HEK293 (cell line): ENCODE measurements around the gene UPK3A.
A peak's percentile ranks its signal among the peaks of the same experiment; 100 is the strongest.

Source experiments
- CTCF ChIA-PET: fragments of 350-600 bp; formaldehyde crosslinking; extraction: SDS; loops from one replicate; lab custom pipeline; 2021; ENCODE audit warnings: antibody characterized with exemption; lab: Yijun Ruan, JAX
- POLR2A ChIA-PET: fragments of 300-600 bp; formaldehyde crosslinking; extraction: SDS; loops from one replicate; lab custom pipeline; 2020; ENCODE audit warnings: antibody characterized with exemption, inconsistent platforms; lab: Yijun Ruan, JAX
- H3K27ac ChIP-seq: fragments of 200-500 bp; sonication (Bioruptor generic); 2 replicates; pipeline ENCODE4 v1.5.1; 2014; ENCODE audit warnings: low read depth, low read length, control low read depth, inconsistent platforms; ENCODE audit errors: extremely low read depth
- H3K36me3 ChIP-seq, 2 experiments: fragments of 200-500 bp in 1 of 2; sonication (Bioruptor generic) in 1 of 2; 1 replicate in 1 of 2; 2 replicates in 1 of 2; pipeline ENCODE4 v1.5.1; 2014 to 2017; ENCODE audit warnings: inconsistent platforms in 2 of 2, low read length in 2 of 2; ENCODE audit not compliant: control insufficient read depth in 2 of 2, insufficient read depth in 1 of 2
- H3K4me1 ChIP-seq: fragments of 200-500 bp; sonication (Bioruptor generic); 2 replicates; pipeline ENCODE4 v1.5.1; 2014; ENCODE audit warnings: mild to moderate bottlenecking, low read length, inconsistent platforms; ENCODE audit not compliant: control insufficient read depth, insufficient read depth
- H3K4me3 ChIP-seq: 2 replicates; pipeline ENCODE4 v1.5.1; 2011; ENCODE audit warnings: low read depth, mild to moderate bottlenecking, control low read depth, low read length, moderate library complexity
- H3K9me3 ChIP-seq: fragments of 200-500 bp; sonication (Bioruptor generic); 2 replicates; pipeline ENCODE4 v1.5.1; 2014; ENCODE audit warnings: low read depth, low read length, inconsistent platforms; ENCODE audit not compliant: control insufficient read depth, insufficient read depth
- IKZF3 ChIP-seq: fragments of 450-650 bp; IDR thresholded peaks from 2 replicates; pipeline ENCODE4 v1.5.0; 2018; ENCODE audit warnings: missing biosample characterization, mild to moderate bottlenecking, missing genetic modification characterization, moderate library complexity
- MEIS1 ChIP-seq: sonication (generic); formaldehyde crosslinking; IDR thresholded peaks from 2 replicates; pipeline ENCODE4 v1.8.1; 2022; ENCODE audit warnings: missing genetic modification reagents, mild to moderate bottlenecking, borderline replicate concordance
- OSR2 ChIP-seq: fragments of 450-650 bp; formaldehyde crosslinking; IDR thresholded peaks from 2 replicates; pipeline ENCODE4 v1.5.1; 2016; ENCODE audit warnings: missing biosample characterization, missing genetic modification characterization
- PRDM1 ChIP-seq: fragments of 450-650 bp; formaldehyde crosslinking; IDR thresholded peaks from 2 replicates; pipeline ENCODE4; 2016; ENCODE audit warnings: missing biosample characterization, missing genetic modification characterization
- SALL2 ChIP-seq: fragments of 450-650 bp; formaldehyde crosslinking; IDR thresholded peaks from 2 replicates; pipeline ENCODE4 v1.5.0; 2017; ENCODE audit warnings: missing biosample characterization, mild to moderate bottlenecking, missing genetic modification characterization, borderline replicate concordance
- SETDB1 ChIP-seq: IDR thresholded peaks from one replicate; pipeline ENCODE4 v1.6.1; 2017; ENCODE audit warnings: mild to moderate bottlenecking, low read length, moderate library complexity, mixed read lengths; ENCODE audit not compliant: insufficient read length
- SP2 ChIP-seq: fragments of 450-650 bp; formaldehyde crosslinking; IDR thresholded peaks from 2 replicates; pipeline ENCODE4 v1.5.1; 2016; ENCODE audit warnings: missing biosample characterization, missing genetic modification characterization
- SP7 ChIP-seq: fragments of 450-650 bp; formaldehyde crosslinking; IDR thresholded peaks from 2 replicates; pipeline ENCODE4 v1.5.1; 2016; ENCODE audit warnings: missing biosample characterization, missing genetic modification characterization
- WT1 ChIP-seq: fragments of 450-650 bp; formaldehyde crosslinking; IDR thresholded peaks from 2 replicates; pipeline ENCODE4 v1.5.1; 2016; ENCODE audit warnings: missing biosample characterization, missing genetic modification characterization
- YY1 ChIP-seq: fragments of 450-650 bp; formaldehyde crosslinking; IDR thresholded peaks from 2 replicates; pipeline ENCODE4 v1.5.1; 2018; ENCODE audit warnings: missing biosample characterization, missing genetic modification characterization
- ZBTB17 ChIP-seq: fragments of 450-650 bp; formaldehyde crosslinking; IDR thresholded peaks from 2 replicates; pipeline ENCODE4 v1.5.1; 2016; ENCODE audit warnings: missing biosample characterization, missing genetic modification characterization
- ZBTB21 ChIP-seq: fragments of 450-650 bp; formaldehyde crosslinking; IDR thresholded peaks from 2 replicates; pipeline ENCODE4 v1.5.1; 2017; ENCODE audit warnings: missing biosample characterization, missing genetic modification characterization
- ZBTB48 ChIP-seq: fragments of 450-650 bp; formaldehyde crosslinking; IDR thresholded peaks from 2 replicates; pipeline ENCODE4 v1.5.1; 2016; ENCODE audit warnings: missing biosample characterization, missing genetic modification characterization
- ZNF121 ChIP-seq: fragments of 450-650 bp; formaldehyde crosslinking; IDR thresholded peaks from 2 replicates; pipeline ENCODE4 v1.5.1; 2016; ENCODE audit warnings: missing biosample characterization, missing genetic modification characterization
- ZNF155 ChIP-seq: fragments of 450-650 bp; formaldehyde crosslinking; IDR thresholded peaks from 2 replicates; pipeline ENCODE4 v1.5.1; 2016; ENCODE audit warnings: missing biosample characterization, missing genetic modification characterization
- ZNF266 ChIP-seq: fragments of 450-650 bp; formaldehyde crosslinking; IDR thresholded peaks from 2 replicates; pipeline ENCODE4 v1.5.1; 2016; ENCODE audit warnings: missing biosample characterization, missing genetic modification characterization, low read depth
- ZNF324 ChIP-seq: fragments of 450-650 bp; formaldehyde crosslinking; IDR thresholded peaks from 2 replicates; pipeline ENCODE4 v1.5.1; 2016; ENCODE audit warnings: missing biosample characterization, missing genetic modification characterization
- ZNF366 ChIP-seq: fragments of 450-650 bp; formaldehyde crosslinking; conservative IDR thresholded peaks from 2 replicates; pipeline ENCODE4 v1.5.1; 2016; ENCODE audit warnings: missing biosample characterization, missing genetic modification characterization
- ZNF433 ChIP-seq: fragments of 450-650 bp; formaldehyde crosslinking; IDR thresholded peaks from 2 replicates; pipeline ENCODE4 v1.5.1; 2016; ENCODE audit warnings: missing biosample characterization, missing genetic modification characterization, low read depth
- ZNF521 ChIP-seq: fragments of 450-650 bp; formaldehyde crosslinking; IDR thresholded peaks from 2 replicates; pipeline ENCODE4 v1.5.1; 2017; ENCODE audit warnings: missing biosample characterization, mild to moderate bottlenecking, missing genetic modification characterization
- ZNF621 ChIP-seq: fragments of 450-650 bp; formaldehyde crosslinking; IDR thresholded peaks from 2 replicates; pipeline ENCODE4 v1.5.1; 2017; ENCODE audit warnings: missing biosample characterization, missing genetic modification characterization
- ZNF658 ChIP-seq: fragments of 450-650 bp; formaldehyde crosslinking; IDR thresholded peaks from 2 replicates; pipeline ENCODE4; 2016; ENCODE audit warnings: missing biosample characterization, missing genetic modification characterization
- ZNF777 ChIP-seq: fragments of 450-650 bp; formaldehyde crosslinking; IDR thresholded peaks from 2 replicates; pipeline ENCODE4 v1.5.1; 2017; ENCODE audit warnings: missing biosample characterization, missing genetic modification characterization, borderline replicate concordance
- TF ChIP-seq, protein P1 (sequence below): fragments of 450-650 bp; formaldehyde crosslinking; IDR thresholded peaks from 2 replicates; pipeline ENCODE4 v1.5.1; 2016; ENCODE audit warnings: missing biosample characterization, missing genetic modification characterization
- TF ChIP-seq, protein P2 (sequence below): fragments of 450-650 bp; formaldehyde crosslinking; IDR thresholded peaks from 2 replicates; pipeline ENCODE4 v1.5.1; 2017; ENCODE audit warnings: missing biosample characterization, missing genetic modification characterization
- TF ChIP-seq, protein P3 (sequence below): fragments of 450-650 bp; formaldehyde crosslinking; IDR thresholded peaks from 2 replicates; pipeline ENCODE4 v1.5.1; 2016; ENCODE audit warnings: missing biosample characterization, missing genetic modification characterization

Gene UPK3A

DNA sequence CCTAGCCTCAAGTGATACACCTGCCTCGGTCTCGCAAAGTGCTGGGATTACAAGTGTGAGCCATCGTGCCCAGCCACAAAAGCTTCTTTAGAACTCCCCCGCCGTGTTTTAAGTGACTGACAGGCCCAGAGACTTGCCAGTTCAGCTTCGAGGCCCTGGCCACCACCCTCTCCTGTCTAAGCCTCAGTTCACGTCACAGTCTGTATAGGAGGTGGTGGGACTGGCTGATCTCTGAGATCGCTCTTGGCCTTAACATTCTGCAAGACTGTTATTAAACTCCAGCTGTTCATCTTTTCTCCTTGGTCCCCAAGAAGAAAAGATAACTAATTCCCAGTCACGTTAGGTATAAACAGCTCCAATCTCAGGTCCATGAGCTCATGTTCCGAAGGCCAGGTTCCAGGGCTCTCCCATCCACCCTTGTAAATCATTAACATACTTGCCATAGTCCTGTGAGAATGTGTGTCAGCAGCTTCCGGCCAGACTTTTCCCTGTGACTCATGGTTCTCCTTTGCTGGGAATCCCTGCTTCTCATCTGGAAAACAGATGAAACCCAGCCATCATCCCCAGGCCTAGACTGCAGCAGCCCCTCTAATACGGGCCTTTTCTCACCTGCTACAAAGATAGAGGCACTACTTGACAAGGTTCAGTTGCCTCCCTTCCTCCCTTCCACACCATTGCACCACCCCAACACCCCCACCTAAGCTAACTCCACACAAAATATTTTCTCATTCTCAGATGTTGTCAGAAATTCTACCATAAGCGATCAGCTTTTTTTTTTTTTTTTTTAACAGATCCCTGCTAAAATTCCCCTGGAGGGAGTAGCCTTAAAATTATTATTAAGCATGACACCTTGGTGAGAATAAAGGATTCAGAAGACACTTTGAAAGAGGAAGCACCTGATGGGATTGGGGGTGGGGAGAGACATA is 38.4 kb upstream of the UPK3A start:
- Histone ChIP-seq H3K36me3 (no peaks in the 10 kb centered on the region), H3K27ac (peak overlapping the region; percentile 11; the same call in 1 of the 2 replicates), H3K9me3 (no peaks in the 10 kb centered on the region), H3K4me3 (no peak overlapping the region), H3K4me1 (no peaks in the 10 kb centered on the region)
- CTCF ChIA-PET = interaction anchor here (0.6 to 1.4 kb wide), 8 partner anchors 18 to 491 kb away, joined by 3 to 6 read pairs (median 3); no protein-coding TSS in a partner anchor
- POLR2A ChIA-PET = interaction anchor here (0.6 kb wide), 1 partner anchor 802 kb away, joined by 4 read pairs; no protein-coding TSS in a partner anchor
- peak; percentile 16; the same call in 1 of the 2 replicates for TF ChIP-seq SP2 (tag by site-specific recombination)
- TF ChIP-seq ZNF658 = no peak
- 0 out of 2 replicates have a peak, but pooled peaks have one; percentile 44 for TF ChIP-seq PRDM1 (tag by site-specific recombination)
- TF ChIP-seq SP7 (tag by site-specific recombination) = peak; percentile 21; the same call in 1 of the 2 replicates
- TF ChIP-seq ZNF366 (tag by site-specific recombination) = 0 out of 2 replicates have a peak, but pooled peaks have one; percentile 18
- TF ChIP-seq YY1 (tag by site-specific recombination) = no peak
- TF ChIP-seq ZBTB17 = peak; percentile 70
- no peak for TF ChIP-seq WT1

DNA sequence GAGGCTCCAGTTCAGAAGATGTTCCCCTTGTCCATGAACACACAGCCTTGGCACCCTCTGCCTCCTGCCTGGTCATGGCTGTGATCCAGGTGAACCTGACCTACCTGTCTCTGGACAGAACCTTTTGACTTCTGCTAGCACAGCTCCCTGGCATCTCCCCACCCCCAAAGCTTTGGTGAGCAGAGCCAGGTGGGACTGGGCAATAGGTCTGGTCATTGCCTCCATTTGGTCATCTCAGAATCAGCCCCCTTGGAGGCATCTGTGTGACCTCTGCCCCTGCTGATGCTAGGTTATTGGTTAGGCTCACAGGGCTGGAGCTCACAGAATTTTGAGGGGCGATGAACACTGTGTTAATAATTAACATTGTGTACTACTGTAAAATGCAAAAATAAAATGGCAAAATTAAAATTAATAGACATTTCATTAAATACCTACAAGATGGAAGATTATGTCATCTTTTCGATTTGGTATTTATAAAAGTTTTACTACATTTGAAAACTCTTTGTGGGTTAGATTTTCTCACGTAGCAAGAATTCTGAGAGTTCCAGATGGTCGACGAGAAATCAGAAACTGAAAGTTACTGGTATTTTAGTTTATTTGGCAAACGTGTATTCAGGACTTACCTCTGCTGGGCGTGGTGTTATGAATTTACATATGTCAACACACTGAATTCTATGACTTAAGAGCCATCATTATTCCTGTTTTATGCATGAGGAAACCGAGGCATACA is 35.8 kb upstream of the UPK3A start:
- CTCF ChIA-PET = interaction anchor here (0.7 kb wide), 1 partner anchor 9 kb away, joined by 4 read pairs; no protein-coding TSS in a partner anchor
- TF ChIP-seq OSR2 (no peak), MEIS1 (no peak), SALL2 (tag by site-specific recombination) (no peak), ZBTB21 (tag by site-specific recombination) (no peak), ZNF266 (no peak)
- TF ChIP-seq, protein P1, sequence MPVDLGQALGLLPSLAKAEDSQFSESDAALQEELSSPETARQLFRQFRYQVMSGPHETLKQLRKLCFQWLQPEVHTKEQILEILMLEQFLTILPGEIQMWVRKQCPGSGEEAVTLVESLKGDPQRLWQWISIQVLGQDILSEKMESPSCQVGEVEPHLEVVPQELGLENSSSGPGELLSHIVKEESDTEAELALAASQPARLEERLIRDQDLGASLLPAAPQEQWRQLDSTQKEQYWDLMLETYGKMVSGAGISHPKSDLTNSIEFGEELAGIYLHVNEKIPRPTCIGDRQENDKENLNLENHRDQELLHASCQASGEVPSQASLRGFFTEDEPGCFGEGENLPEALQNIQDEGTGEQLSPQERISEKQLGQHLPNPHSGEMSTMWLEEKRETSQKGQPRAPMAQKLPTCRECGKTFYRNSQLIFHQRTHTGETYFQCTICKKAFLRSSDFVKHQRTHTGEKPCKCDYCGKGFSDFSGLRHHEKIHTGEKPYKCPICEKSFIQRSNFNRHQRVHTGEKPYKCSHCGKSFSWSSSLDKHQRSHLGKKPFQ (tag by site-specific recombination) = no peak
- TF ChIP-seq, protein P2, sequence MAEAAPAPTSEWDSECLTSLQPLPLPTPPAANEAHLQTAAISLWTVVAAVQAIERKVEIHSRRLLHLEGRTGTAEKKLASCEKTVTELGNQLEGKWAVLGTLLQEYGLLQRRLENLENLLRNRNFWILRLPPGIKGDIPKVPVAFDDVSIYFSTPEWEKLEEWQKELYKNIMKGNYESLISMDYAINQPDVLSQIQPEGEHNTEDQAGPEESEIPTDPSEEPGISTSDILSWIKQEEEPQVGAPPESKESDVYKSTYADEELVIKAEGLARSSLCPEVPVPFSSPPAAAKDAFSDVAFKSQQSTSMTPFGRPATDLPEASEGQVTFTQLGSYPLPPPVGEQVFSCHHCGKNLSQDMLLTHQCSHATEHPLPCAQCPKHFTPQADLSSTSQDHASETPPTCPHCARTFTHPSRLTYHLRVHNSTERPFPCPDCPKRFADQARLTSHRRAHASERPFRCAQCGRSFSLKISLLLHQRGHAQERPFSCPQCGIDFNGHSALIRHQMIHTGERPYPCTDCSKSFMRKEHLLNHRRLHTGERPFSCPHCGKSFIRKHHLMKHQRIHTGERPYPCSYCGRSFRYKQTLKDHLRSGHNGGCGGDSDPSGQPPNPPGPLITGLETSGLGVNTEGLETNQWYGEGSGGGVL (tag by site-specific recombination) = no peak
- Histone ChIP-seq H3K36me3 (no peaks in the 10 kb centered on the region), H3K4me1 (no peaks in the 10 kb centered on the region), H3K27ac (no peak overlapping the region), H3K4me3 (no peak overlapping the region), H3K9me3 (no peaks in the 10 kb centered on the region)
- POLR2A ChIA-PET = no interaction called here

DNA sequence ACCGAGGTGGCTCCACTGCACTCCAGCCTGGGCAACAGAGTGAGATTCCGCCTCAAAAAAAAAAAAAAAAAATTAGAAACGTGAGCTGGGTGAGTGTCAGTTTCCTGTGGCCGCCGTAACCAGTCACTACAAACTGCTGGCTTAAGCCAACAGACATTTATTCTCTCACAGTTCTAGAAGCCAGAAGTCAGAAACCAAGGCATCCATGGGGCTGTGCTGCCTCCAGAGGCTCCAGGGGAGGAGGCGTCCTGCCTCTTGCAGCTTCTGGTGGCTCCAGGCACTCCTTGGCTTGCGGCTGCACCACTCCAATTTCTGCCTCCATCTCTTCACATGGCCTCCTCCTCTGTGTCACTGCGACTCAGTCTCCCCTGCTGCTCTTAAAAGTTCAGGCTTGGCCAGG is 32.9 kb upstream of the UPK3A start:
- POLR2A ChIA-PET = interaction anchor here (0.6 to 1.5 kb wide), 2 partner anchors 88 to 249 kb away, joined by 4 read pairs; partner anchors contain the start of gene NUP50
- no peaks in the 10 kb centered on the region for H3K4me1 ChIP-seq
- H3K9me3 ChIP-seq = no peaks in the 10 kb centered on the region
- H3K27ac ChIP-seq = no peak overlapping the region
- CTCF ChIA-PET = interaction anchor here (0.6 to 1.2 kb wide), 2 partner anchors 10 to 13 kb away, joined by 3 read pairs; no protein-coding TSS in a partner anchor
- no peak overlapping the region for H3K4me3 ChIP-seq
- H3K36me3 ChIP-seq = no peaks in the 10 kb centered on the region
- TF ChIP-seq SETDB1 (no peak), ZNF266 (no peak), ZNF155 (no peak), ZNF521 (tag by site-specific recombination) (no peak), ZBTB48 (no peak), ZNF366 (tag by site-specific recombination) (no peak), IKZF3 (tag by site-specific recombination) (no peak), ZNF121 (tag by site-specific recombination) (no peak), ZNF324 (no peak), ZNF433 (tag by site-specific recombination) (no peak), ZNF777 (tag by site-specific recombination) (no peak), ZNF621 (tag by site-specific recombination) (no peak)
- TF ChIP-seq, protein P3, sequence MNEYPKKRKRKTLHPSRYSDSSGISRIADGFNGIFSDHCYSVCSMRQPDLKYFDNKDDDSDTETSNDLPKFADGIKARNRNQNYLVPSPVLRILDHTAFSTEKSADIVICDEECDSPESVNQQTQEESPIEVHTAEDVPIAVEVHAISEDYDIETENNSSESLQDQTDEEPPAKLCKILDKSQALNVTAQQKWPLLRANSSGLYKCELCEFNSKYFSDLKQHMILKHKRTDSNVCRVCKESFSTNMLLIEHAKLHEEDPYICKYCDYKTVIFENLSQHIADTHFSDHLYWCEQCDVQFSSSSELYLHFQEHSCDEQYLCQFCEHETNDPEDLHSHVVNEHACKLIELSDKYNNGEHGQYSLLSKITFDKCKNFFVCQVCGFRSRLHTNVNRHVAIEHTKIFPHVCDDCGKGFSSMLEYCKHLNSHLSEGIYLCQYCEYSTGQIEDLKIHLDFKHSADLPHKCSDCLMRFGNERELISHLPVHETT (tag by site-specific recombination) = no peak
